Measurements from ENCODE around the gene MPZ.
"Not testable (repeated sequence)": the region's sequence is repeated elsewhere in the genome, so short reads cannot be mapped to it uniquely, and the experiment has no call there.

MPZ gene

GRCh38 chr1:161299347-161299746 is 10.4 kb downstream of the MPZ start:
- DNase-seq = no peak

GRCh38 chr1:161298116-161298515 is 11.7 kb downstream of the MPZ start:
- no peak for DNase-seq

- DNase-seq = no peak
Observed at GRCh38 chr1:161297415-161297814, 12.4 kb downstream of the MPZ start.

- DNase-seq = no peak
Observed at GRCh38 chr1:161290779-161291178, 19.0 kb downstream of the MPZ start.

GRCh38 chr1:161287482-161288054 is 22.2 kb downstream of the MPZ start:
- DNase-seq = no peak

GRCh38 chr1:161285521-161285920 is 24.2 kb downstream of the MPZ start:
- DNase-seq = no peak

- DNase-seq = no peak
Observed at GRCh38 chr1:161285113-161285512, 24.7 kb downstream of the MPZ start.

GRCh38 chr1:161282991-161283390 is 26.8 kb downstream of the MPZ start:
- DNase-seq = no peak

GRCh38 chr1:161274874-161275273 is 34.9 kb downstream of the MPZ start:
- DNase-seq = no peak

GRCh38 chr1:161273402-161273801 is 36.4 kb downstream of the MPZ start:
- DNase-seq = no peak

GRCh38 chr1:161267321-161267720 is 42.4 kb downstream of the MPZ start:
- peak; percentile 29 for DNase-seq

GRCh38 chr1:161266836-161267235 is 42.9 kb downstream of the MPZ start:
- no peak for DNase-seq

GRCh38 chr1:161266202-161266601 is 43.6 kb downstream of the MPZ start:
- no peak for DNase-seq

- no peak for DNase-seq
Observed at GRCh38 chr1:161265305-161265704, 44.5 kb downstream of the MPZ start.

- peak; percentile 19 for DNase-seq
Observed at GRCh38 chr1:161261261-161262235, 48.2 kb downstream of the MPZ start.

GRCh38 chr1:161260376-161261260 is 49.1 kb downstream of the MPZ start:
- DNase-seq = no peak

- no peak for DNase-seq
Observed at GRCh38 chr1:161259765-161260164, 50.0 kb downstream of the MPZ start.

- DNase-seq = no peak
Observed at GRCh38 chr1:161259345-161259702, 50.4 kb downstream of the MPZ start.

- no peak for DNase-seq
Observed at GRCh38 chr1:161258439-161259344, 51.1 kb downstream of the MPZ start, which contains the start of gene PCP4L1. Gene PCP4L1, plus strand, starts transcription at chr1:161258745. Its CDS starts 230 bp downstream, at chr1:161258975.

GRCh38 chr1:161257109-161257508 is 52.7 kb downstream of the MPZ start:
- DNase-seq = not testable (repeated sequence)

- DNase-seq = not testable (repeated sequence)
Observed at GRCh38 chr1:161255955-161256520, 53.7 kb downstream of the MPZ start.

- DNase-seq = not testable (repeated sequence)
Observed at GRCh38 chr1:161255302-161255701, 54.5 kb downstream of the MPZ start.
